ENCODE measurements around the gene ARID2. TPM values are rescaled to one million over a fixed set of nuclear protein-coding genes. Genes with fewer than 3 reads are reported as not detected.
A peak's percentile ranks its signal among the peaks of the same experiment; 100 is the strongest.

Gene ARID2
- total and polyA plus RNA-seq, 2 experiments from 2014 or later = 11.7 to 12.1 TPM

GRCh38 chr12:45731190-45731775 is 1.8 kb downstream of the ARID2 start:
- Histone ChIP-seq H3K27me3 (replicated peaks; ENCODE audit: insufficient read depth) (no peaks in the 10 kb centered on the region), H3K9me3 (ENCODE audit: low read depth) (no peaks in the 10 kb centered on the region), H3K4me2 (ENCODE audit: unreplicated experiment) (peak overlapping the region; percentile 97), H3K4me3 (peak overlapping the region; percentile 95), H3K36me3 (ENCODE audit: low read depth) (no peaks in the 10 kb centered on the region), H4K20me1 (ENCODE audit: insufficient read depth) (no peaks in the 10 kb centered on the region), H3F3A (ENCODE audit: insufficient read depth) (peaks cover 44% of the 10 kb centered on the region), H3K4me1 (ENCODE audit: insufficient read depth) (peaks cover 23% of the 10 kb centered on the region), H3K9ac (peak overlapping the region; percentile 96), H3K79me2 (ENCODE audit: insufficient read depth) (peaks cover 63% of the 10 kb centered on the region), H3K9me2 (ENCODE audit: insufficient read depth) (no peaks in the 10 kb centered on the region), H3K27ac (peak overlapping the region; percentile 94), H2AFZ (peak overlapping the region; percentile 92)
- WGBS, 2 experiments (ENCODE audit: low coverage in 1 of 2, low lambda C conversion rate in 2 of 2, missing lambda C conversion rate in 2 of 2) = 1 to 2% methylated on average over 4 of the region's 4 CpGs
- in situ Hi-C loops (cut with MboI) = loop anchor here (25.0 kb wide), 1 partner anchor 544 kb away; no protein-coding TSS in a partner anchor
- DNase-seq = peak; percentile 41
- TF ChIP-seq EZH2phosphoT487 (IDR thresholded peaks at IDR 0.05; ENCODE audit: insufficient read depth, low read depth) (no peak), EZH2 (IDR thresholded peaks at IDR 0.05; ENCODE audit: insufficient read depth, poor library complexity, severe bottlenecking) (no peak)

DNA sequence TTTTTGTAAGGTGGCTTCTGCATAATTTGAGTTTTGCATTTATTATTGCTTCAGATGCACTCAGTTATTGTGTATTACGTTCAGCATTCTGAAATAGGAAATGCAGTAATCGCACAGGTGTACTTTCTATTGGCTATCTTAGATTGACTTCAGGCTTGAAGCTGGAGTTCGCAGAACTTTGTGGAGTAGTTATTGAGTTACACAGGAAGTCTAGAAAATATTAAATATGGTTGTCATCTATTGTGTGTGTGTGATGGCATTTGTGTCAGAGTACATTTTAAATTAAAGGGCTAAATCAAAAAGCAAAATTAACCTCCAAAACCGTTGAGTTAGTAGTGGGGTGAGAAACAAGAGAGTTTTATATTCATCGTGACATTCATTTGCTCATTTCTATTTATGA is 2.7 kb downstream of the ARID2 start:
- in situ Hi-C loops (cut with MboI) = loop anchor here (25.0 kb wide), 1 partner anchor 545 kb away; no protein-coding TSS in a partner anchor
- 32 to 39% methylated on average over 5 of the region's 5 CpGs for WGBS, 2 experiments (ENCODE audit: low coverage in 1 of 2, low lambda C conversion rate in 2 of 2, missing lambda C conversion rate in 2 of 2)
- H3K4me2 ChIP-seq (ENCODE audit: unreplicated experiment) = peak overlapping the region; percentile 97
- H3K27ac ChIP-seq = peak overlapping the region; percentile 94
- peak; percentile 16 for DNase-seq
- H4K20me1 ChIP-seq (ENCODE audit: insufficient read depth) = no peaks in the 10 kb centered on the region
- TF ChIP-seq EZH2 (IDR thresholded peaks at IDR 0.05; ENCODE audit: insufficient read depth, poor library complexity, severe bottlenecking) (no peak), EZH2phosphoT487 (IDR thresholded peaks at IDR 0.05; ENCODE audit: insufficient read depth, low read depth) (no peak)
- no peaks in the 10 kb centered on the region for H3K27me3 ChIP-seq (replicated peaks; ENCODE audit: insufficient read depth)
- no peaks in the 10 kb centered on the region for H3K9me2 ChIP-seq (ENCODE audit: insufficient read depth)
- H3K9me3 ChIP-seq (ENCODE audit: low read depth) = no peaks in the 10 kb centered on the region
- 0 out of 2 replicates have a peak overlapping the region, but pooled peaks have one; percentile 7 for H2AFZ ChIP-seq
- peaks cover 23% of the 10 kb centered on the region for H3K4me1 ChIP-seq (ENCODE audit: insufficient read depth)
- H3F3A ChIP-seq (ENCODE audit: insufficient read depth) = peaks cover 34% of the 10 kb centered on the region
- peak overlapping the region; percentile 96 for H3K9ac ChIP-seq
- H3K4me3 ChIP-seq = peak overlapping the region; percentile 95
- peaks cover 69% of the 10 kb centered on the region for H3K79me2 ChIP-seq (ENCODE audit: insufficient read depth)
- no peaks in the 10 kb centered on the region for H3K36me3 ChIP-seq (ENCODE audit: low read depth)

GRCh38 chr12:45732936-45733335 is 3.4 kb downstream of the ARID2 start:
- Histone ChIP-seq H3K9me2 (ENCODE audit: insufficient read depth) (no peaks in the 10 kb centered on the region), H3K27ac (peak overlapping the region; percentile 94), H4K20me1 (ENCODE audit: insufficient read depth) (no peaks in the 10 kb centered on the region), H3K9me3 (ENCODE audit: low read depth) (no peaks in the 10 kb centered on the region), H3K4me1 (ENCODE audit: insufficient read depth) (peaks cover 23% of the 10 kb centered on the region), H3K36me3 (ENCODE audit: low read depth) (no peaks in the 10 kb centered on the region), H3K4me3 (peak overlapping the region; percentile 95), H2AFZ (no peak overlapping the region; the same call in 1 of the 2 replicates), H3K27me3 (replicated peaks; ENCODE audit: insufficient read depth) (no peaks in the 10 kb centered on the region), H3F3A (ENCODE audit: insufficient read depth) (peaks cover 32% of the 10 kb centered on the region), H3K4me2 (ENCODE audit: unreplicated experiment) (peak overlapping the region; percentile 97), H3K79me2 (ENCODE audit: insufficient read depth) (peaks cover 76% of the 10 kb centered on the region), H3K9ac (peak overlapping the region; percentile 96)
- TF ChIP-seq EZH2phosphoT487 (IDR thresholded peaks at IDR 0.05; ENCODE audit: insufficient read depth, low read depth) = no peak
- no peak for TF ChIP-seq EZH2 (IDR thresholded peaks at IDR 0.05; ENCODE audit: insufficient read depth, poor library complexity, severe bottlenecking)
- in situ Hi-C loops (cut with MboI) = loop anchor here (25.0 kb wide), 1 partner anchor 546 kb away; no protein-coding TSS in a partner anchor
- DNase-seq = peak; percentile 34

DNA sequence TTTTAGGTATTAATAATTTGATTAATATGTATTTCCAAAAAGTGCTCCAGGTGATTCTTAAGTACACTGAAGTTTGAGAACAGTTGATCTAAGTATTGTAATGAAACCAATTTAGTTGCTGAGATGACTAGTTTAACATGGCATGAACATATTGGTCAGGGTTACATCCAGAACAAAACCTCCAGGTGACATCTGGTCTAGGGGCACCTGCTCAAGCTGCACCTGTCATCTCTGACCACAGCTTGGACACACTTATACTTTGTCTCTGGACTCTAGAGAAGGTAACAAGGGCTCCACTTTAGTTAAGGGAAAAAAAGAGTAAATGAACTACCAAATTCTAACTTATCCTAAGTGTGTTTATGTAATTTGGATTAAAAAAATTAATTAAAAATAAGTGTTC is 8.1 kb downstream of the ARID2 start:
- 0 out of 2 replicates have a peak, but pooled peaks cover 5% of the 10 kb centered on the region for H3K36me3 ChIP-seq (ENCODE audit: low read depth)
- no peak overlapping the region for H2AFZ ChIP-seq
- no peak for DNase-seq
- in situ Hi-C loops (cut with MboI) = loop anchor here (25.0 kb wide), 1 partner anchor 550 kb away; no protein-coding TSS in a partner anchor
- H3K4me3 ChIP-seq = no peak overlapping the region
- no peaks in the 10 kb centered on the region for H3K9me2 ChIP-seq (ENCODE audit: insufficient read depth)
- H3F3A ChIP-seq (ENCODE audit: insufficient read depth) = peaks cover 9% of the 10 kb centered on the region
- H4K20me1 ChIP-seq (ENCODE audit: insufficient read depth) = no peaks in the 10 kb centered on the region
- peaks cover 10% of the 10 kb centered on the region for H3K4me1 ChIP-seq (ENCODE audit: insufficient read depth)
- no peak overlapping the region for H3K4me2 ChIP-seq (ENCODE audit: unreplicated experiment)
- H3K27me3 ChIP-seq (replicated peaks; ENCODE audit: insufficient read depth) = no peaks in the 10 kb centered on the region
- H3K27ac ChIP-seq = no peak overlapping the region
- H3K9ac ChIP-seq = no peak overlapping the region
- H3K79me2 ChIP-seq (ENCODE audit: insufficient read depth) = peaks cover 100% of the 10 kb centered on the region
- TF ChIP-seq EZH2 (IDR thresholded peaks at IDR 0.05; ENCODE audit: insufficient read depth, poor library complexity, severe bottlenecking) (no peak), EZH2phosphoT487 (IDR thresholded peaks at IDR 0.05; ENCODE audit: insufficient read depth, low read depth) (no peak)
- H3K9me3 ChIP-seq (ENCODE audit: low read depth) = no peaks in the 10 kb centered on the region

Measured in GM23248 (cell line).